PC-9 (cell line): ENCODE data around the gene LGI2. TPM values are rescaled to one million over a fixed set of nuclear protein-coding genes. Genes with fewer than 3 reads are reported as not detected.

Experiments
- BruUV-seq: library from RNA; stranded (reverse); fragments of 400-500 nt; replicated peaks from 2 replicates; lab custom pipeline; 2021; lab: Mats Ljungman, UMichigan
- CTCF ChIA-PET: fragments of 300-600 bp; sonication (Branson Sonifier 250); formaldehyde crosslinking; loops from one replicate; lab custom pipeline; 2022; ENCODE audit warnings: antibody characterized with exemption; lab: Charles Lee
- POLR2A ChIA-PET: fragments of 300-600 bp; sonication (Branson Sonifier 250); formaldehyde crosslinking; loops from one replicate; lab custom pipeline; 2022; ENCODE audit warnings: antibody characterized with exemption; ENCODE audit not compliant: unreplicated experiment; lab: Charles Lee
- DNase-seq, 2 experiments: peaks; one replicate each; pipeline versions ENCODE4 v3.0.0 to v3.0.0-alpha.2; 2015 to 2022; ENCODE audit warnings: mixed read lengths in 1 of 2
- H2AFZ ChIP-seq: fragments of 200-600 bp; sonication (generic); 2 replicates; pipeline ENCODE4 v1.8.1; 2017; ENCODE audit warnings: antibody characterized with exemption
- H3F3A ChIP-seq: fragments of 200-600 bp; sonication (generic); 2 replicates; pipeline ENCODE4 v1.8.1; 2017; ENCODE audit warnings: antibody characterized with exemption, mild to moderate bottlenecking, low read depth; ENCODE audit not compliant: insufficient read depth
- H3K27ac ChIP-seq: fragments of 200-600 bp; sonication (generic); 2 replicates; pipeline ENCODE4 v1.6.1; 2016; ENCODE audit warnings: mixed run types
- H3K27me3 ChIP-seq: fragments of 200-600 bp; sonication (generic); 2 replicates; pipeline ENCODE4 v1.6.1; 2016; ENCODE audit warnings: low read depth, mixed run types; ENCODE audit not compliant: insufficient read depth
- H3K36me3 ChIP-seq: fragments of 200-600 bp; sonication (generic); 2 replicates; pipeline ENCODE4 v1.6.1; 2016; ENCODE audit warnings: low read depth, mixed run types
- H3K4me1 ChIP-seq: fragments of 200-600 bp; sonication (generic); replicated peaks from 2 replicates; pipeline ENCODE4 v1.6.1; 2016; ENCODE audit warnings: mixed run types; ENCODE audit not compliant: insufficient read depth
- H3K4me2 ChIP-seq: fragments of 200-600 bp; sonication (generic); 2 replicates; pipeline ENCODE4 v1.6.1; 2017; ENCODE audit warnings: mixed run types
- H3K4me3 ChIP-seq: fragments of 200-600 bp; sonication (generic); 2 replicates; pipeline ENCODE4 v1.6.1; 2016; ENCODE audit warnings: mixed run types
- H3K79me2 ChIP-seq: fragments of 200-600 bp; sonication (generic); 2 replicates; pipeline ENCODE4 v1.6.1; 2017; ENCODE audit warnings: low read depth, mixed run types
- H3K9me2 ChIP-seq: fragments of 200-600 bp; sonication (generic); 2 replicates; pipeline ENCODE4 v1.8.1; 2017; ENCODE audit warnings: mild to moderate bottlenecking; ENCODE audit not compliant: insufficient read depth
- H3K9me3 ChIP-seq: fragments of 200-600 bp; sonication (generic); 2 replicates; pipeline ENCODE4 v1.8.1; 2016; ENCODE audit warnings: low read depth; ENCODE audit not compliant: insufficient read depth
- H4K20me1 ChIP-seq: fragments of 200-600 bp; sonication (generic); 2 replicates; pipeline ENCODE4 v1.8.1; 2017; ENCODE audit not compliant: insufficient read depth
- EZH2 ChIP-seq: fragments of 200-600 bp; sonication (generic); IDR thresholded peaks from 2 replicates; pipeline ENCODE4 v1.8.0; 2017; ENCODE audit warnings: antibody characterized with exemption, low read depth
- intact Hi-C: fragments of 100-400 bp; cut with micrococcal nuclease; formaldehyde crosslinking; loops from one replicate; pipeline ENCODE4 v1.10.0; 2022; ENCODE audit not compliant: unreplicated experiment
- total RNA-seq: library from RNA; stranded (reverse); gene quantifications from 2 replicates; pipeline ENCODE4 v1.2.3, GENCODE V29; 2021
- TF ChIP-seq, protein P1 (sequence below): fragments of 200-600 bp; sonication (generic); conservative IDR thresholded peaks from 2 replicates; pipeline ENCODE4 v1.6.1; 2017; ENCODE audit warnings: mixed run types, antibody characterized with exemption, mild to moderate bottlenecking, moderate library complexity

LGI2 gene
- total RNA-seq, 1 experiment from 2014 or later = not detected

GRCh38 chr4:24970635-24971034, 60.1 kb downstream of the LGI2 start:
- no peaks in the 10 kb centered on the region for H3K9me2 ChIP-seq
- peak overlapping the region; percentile 54 for H3K27ac ChIP-seq
- no peaks in the 10 kb centered on the region for H3K79me2 ChIP-seq
- no peaks in the 10 kb centered on the region; the same call in 1 of the 2 replicates for H3K9me3 ChIP-seq
- ChIA-PET CTCF (no interaction called here), POLR2A (interaction anchor here (0.6 kb wide), 1 partner anchor 265 kb away, joined by 4 read pairs; no protein-coding TSS in a partner anchor)
- no peaks in the 10 kb centered on the region for H3K27me3 ChIP-seq
- intact Hi-C loops = loop anchor here (5.0 kb wide), 2 partner anchors 58 to 498 kb away; partner anchors contain the start of gene CCDC149
- no peaks in the 10 kb centered on the region for H3K36me3 ChIP-seq
- peak overlapping the region; percentile 43; the same call in 1 of the 2 replicates for H3K4me2 ChIP-seq
- H3K4me3 ChIP-seq = no peak overlapping the region
- peaks cover 37% of the 10 kb centered on the region for H3K4me1 ChIP-seq
- no peak for DNase-seq
- no peaks in the 10 kb centered on the region for H4K20me1 ChIP-seq
- H3F3A ChIP-seq = peaks cover 13% of the 10 kb centered on the region; the same call in 1 of the 2 replicates
- TF ChIP-seq, protein P1, sequence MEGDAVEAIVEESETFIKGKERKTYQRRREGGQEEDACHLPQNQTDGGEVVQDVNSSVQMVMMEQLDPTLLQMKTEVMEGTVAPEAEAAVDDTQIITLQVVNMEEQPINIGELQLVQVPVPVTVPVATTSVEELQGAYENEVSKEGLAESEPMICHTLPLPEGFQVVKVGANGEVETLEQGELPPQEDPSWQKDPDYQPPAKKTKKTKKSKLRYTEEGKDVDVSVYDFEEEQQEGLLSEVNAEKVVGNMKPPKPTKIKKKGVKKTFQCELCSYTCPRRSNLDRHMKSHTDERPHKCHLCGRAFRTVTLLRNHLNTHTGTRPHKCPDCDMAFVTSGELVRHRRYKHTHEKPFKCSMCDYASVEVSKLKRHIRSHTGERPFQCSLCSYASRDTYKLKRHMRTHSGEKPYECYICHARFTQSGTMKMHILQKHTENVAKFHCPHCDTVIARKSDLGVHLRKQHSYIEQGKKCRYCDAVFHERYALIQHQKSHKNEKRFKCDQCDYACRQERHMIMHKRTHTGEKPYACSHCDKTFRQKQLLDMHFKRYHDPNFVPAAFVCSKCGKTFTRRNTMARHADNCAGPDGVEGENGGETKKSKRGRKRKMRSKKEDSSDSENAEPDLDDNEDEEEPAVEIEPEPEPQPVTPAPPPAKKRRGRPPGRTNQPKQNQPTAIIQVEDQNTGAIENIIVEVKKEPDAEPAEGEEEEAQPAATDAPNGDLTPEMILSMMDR = no peak
- no peak for TF ChIP-seq EZH2
- no TSS peak for BruUV-seq
- no peak overlapping the region; the same call in 1 of the 2 replicates for H2AFZ ChIP-seq

DNA sequence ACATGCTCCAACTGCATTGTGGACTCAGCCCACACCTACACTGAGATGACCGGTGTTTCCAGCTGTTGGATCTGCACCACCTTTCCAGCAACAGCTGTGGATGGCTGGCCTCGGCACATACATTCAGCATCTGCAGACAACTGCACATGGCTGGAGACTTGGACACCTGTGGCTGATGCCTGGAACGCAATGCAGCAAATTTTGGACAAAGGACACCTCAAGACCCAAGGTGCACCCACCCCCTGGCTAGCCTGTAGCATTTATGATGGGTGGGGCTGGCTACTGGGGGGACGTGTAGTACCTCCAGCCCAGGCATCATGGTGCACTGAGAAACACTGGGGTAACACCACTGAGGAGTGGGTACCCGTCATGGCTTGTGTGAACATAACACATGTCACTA, 60.6 kb downstream of the LGI2 start:
- Histone ChIP-seq H3K4me1 (peaks cover 37% of the 10 kb centered on the region), H3K27me3 (no peaks in the 10 kb centered on the region), H3K4me3 (no peak overlapping the region), H3K9me2 (no peaks in the 10 kb centered on the region), H3K4me2 (no peak overlapping the region), H3K79me2 (no peaks in the 10 kb centered on the region), H3K27ac (no peak overlapping the region), H3K36me3 (no peaks in the 10 kb centered on the region), H2AFZ (no peak overlapping the region), H3K9me3 (no peaks in the 10 kb centered on the region; the same call in 1 of the 2 replicates), H4K20me1 (no peaks in the 10 kb centered on the region), H3F3A (peaks cover 13% of the 10 kb centered on the region; the same call in 1 of the 2 replicates)
- DNase-seq = no peak
- intact Hi-C loops = loop anchor here (5.0 kb wide), 2 partner anchors 58 to 498 kb away; partner anchors contain the start of gene CCDC149
- POLR2A ChIA-PET = no interaction called here
- TF ChIP-seq EZH2 = no peak
- TF ChIP-seq, protein P1 = no peak
- no TSS peak for BruUV-seq
- CTCF ChIA-PET = no interaction called here

DNA sequence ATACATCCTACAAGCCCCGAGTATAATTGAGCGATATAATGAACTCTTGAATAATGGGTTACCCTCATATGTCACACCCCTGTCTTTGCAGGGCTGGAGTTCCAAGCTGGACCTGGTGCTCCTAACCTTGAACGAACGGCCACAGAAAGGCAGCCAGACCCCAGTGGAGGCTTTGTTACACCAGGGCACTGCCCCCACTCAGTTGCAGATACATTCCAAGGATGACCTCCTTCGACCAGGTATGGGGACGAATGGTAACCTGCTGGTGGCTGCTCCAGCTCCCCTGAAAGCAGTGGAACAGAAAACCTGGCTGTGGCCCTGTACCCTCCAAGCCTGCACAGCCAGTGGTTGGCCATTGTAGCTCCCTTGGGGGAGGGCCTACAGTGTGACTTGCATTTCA, 61.3 kb downstream of the LGI2 start:
- CTCF ChIA-PET = no interaction called here
- Histone ChIP-seq H3K4me1 (peaks cover 37% of the 10 kb centered on the region), H3K27me3 (no peaks in the 10 kb centered on the region), H3K9me2 (no peaks in the 10 kb centered on the region), H3K4me2 (no peak overlapping the region), H2AFZ (no peak overlapping the region), H3K9me3 (no peaks in the 10 kb centered on the region; the same call in 1 of the 2 replicates), H4K20me1 (no peaks in the 10 kb centered on the region), H3K79me2 (no peaks in the 10 kb centered on the region), H3K36me3 (no peaks in the 10 kb centered on the region), H3K27ac (no peak overlapping the region), H3K4me3 (no peak overlapping the region), H3F3A (peaks cover 13% of the 10 kb centered on the region; the same call in 1 of the 2 replicates)
- DNase-seq = no peak
- POLR2A ChIA-PET = no interaction called here
- BruUV-seq = no TSS peak
- TF ChIP-seq, protein P1 = no peak
- TF ChIP-seq EZH2 = no peak
- intact Hi-C loops = no loop called here
